HCT116 (cell line): ENCODE results near the gene TUT4. TPM values are rescaled to one million over a fixed set of nuclear protein-coding genes. Genes with fewer than 3 reads are reported as not detected.

Experiments
- ATAC-seq: fragments of 200-7000 bp; cut with Tn5 transposase; 2 replicates; pipeline ENCODE4 v1.9.1; 2020; ENCODE audit warnings: mild to moderate bottlenecking, moderate library complexity
- BruUV-seq: library from RNA; stranded (reverse); fragments of 400-500 nt; replicated peaks from 2 replicates; lab custom pipeline; 2021; lab: Mats Ljungman, UMichigan
- CTCF ChIA-PET: fragments of 300-600 bp; sonication (Branson Sonifier 250); formaldehyde crosslinking; loops from one replicate; lab custom pipeline; 2021; ENCODE audit warnings: antibody characterized with exemption; lab: Charles Lee
- POLR2A ChIA-PET: fragments of 300-600, 350-600 bp; sonication (Branson Sonifier 250); formaldehyde crosslinking; loops from one replicate; lab custom pipeline; 2021; ENCODE audit warnings: antibody characterized with exemption; lab: Charles Lee
- RAD21 ChIA-PET, 2 experiments: fragments of 300-600 bp; sonication (Branson Sonifier 250); formaldehyde crosslinking; loops; one replicate each; lab custom pipeline; 2023; ENCODE audit warnings: low total read pairs in 2 of 2; ENCODE audit not compliant: uncharacterized antibody in 2 of 2, unreplicated experiment in 2 of 2, low non-redundant PET in 1 of 2; lab: Charles Lee
- DNase-seq: peaks from one replicate; pipeline ENCODE4 v3.0.0-alpha.2; 2010; ENCODE audit warnings: low read depth, low spot score
- H2AFZ ChIP-seq: fragments of 200-600 bp; shearing (Covaris generic), sonication (generic); 2 replicates; pipeline ENCODE4 v1.6.1; 2017; ENCODE audit warnings: low read depth, mixed run types, mixed read lengths, antibody characterized with exemption, low read length; ENCODE audit not compliant: poor library complexity, severe bottlenecking
- H3K27ac ChIP-seq: 2 replicates; pipeline ENCODE4 v1.5.1; 2012; ENCODE audit warnings: low read depth, low read length
- H3K27me3 ChIP-seq: fragments of 200-600 bp; sonication (generic); 2 replicates; pipeline ENCODE4 v1.6.1; 2016; ENCODE audit warnings: mixed run types, low read length, mixed read lengths; ENCODE audit not compliant: insufficient read depth
- H3K36me3 ChIP-seq, 2 experiments: fragments of 200-500 bp in 1 of 2; fragments of 200-600 bp in 1 of 2; sonication (Bioruptor generic) in 1 of 2; sonication (generic) in 1 of 2; 2 replicates each; pipeline versions ENCODE4 v1.5.1 to v1.6.1; 2014 to 2016; ENCODE audit warnings: low read length in 2 of 2, inconsistent platforms in 1 of 2, mixed read lengths in 1 of 2, mixed run types in 1 of 2; ENCODE audit not compliant: insufficient read depth in 2 of 2, control insufficient read depth in 1 of 2
- H3K4me1 ChIP-seq, 2 experiments: fragments of 200-600 bp in 1 of 2; sonication (generic) in 1 of 2; 2 replicates each; pipeline versions ENCODE4 v1.5.1 to v1.6.1; 2012 to 2017; ENCODE audit warnings: low read length in 2 of 2, inconsistent platforms in 1 of 2, mild to moderate bottlenecking in 1 of 2, mixed read lengths in 1 of 2, mixed run types in 1 of 2, moderate library complexity in 1 of 2; ENCODE audit not compliant: insufficient read depth in 2 of 2, control insufficient read depth in 1 of 2
- H3K4me2 ChIP-seq: fragments of 200-600 bp; sonication (generic); 2 replicates; pipeline ENCODE4 v1.6.1; 2017; ENCODE audit warnings: mixed run types, low read length, mixed read lengths
- H3K4me3 ChIP-seq, 2 experiments: fragments of 200-600 bp in 1 of 2; sonication (generic) in 1 of 2; replicated peaks in 1 of 2; 2 replicates each; pipeline ENCODE4 v1.5.1; 2011 to 2016; ENCODE audit warnings: low read length in 2 of 2, control low read depth in 1 of 2, low read depth in 1 of 2, mild to moderate bottlenecking in 1 of 2, mixed read lengths in 1 of 2, mixed run types in 1 of 2
- H3K79me2 ChIP-seq: fragments of 200-600 bp; sonication (generic); 2 replicates; pipeline ENCODE4 v1.6.1; 2017; ENCODE audit warnings: mild to moderate bottlenecking, mixed run types, low read length, moderate library complexity, mixed read lengths; ENCODE audit not compliant: insufficient read depth
- H3K9ac ChIP-seq: fragments of 200-600 bp; sonication (generic); 2 replicates; pipeline ENCODE4 v1.6.1; 2016; ENCODE audit warnings: low read length, mixed read lengths
- H3K9me2 ChIP-seq: fragments of 200-600 bp; sonication (generic), shearing (Covaris generic); 2 replicates; pipeline ENCODE4 v1.6.1; 2017; ENCODE audit warnings: mixed run types, mild to moderate bottlenecking, moderate library complexity; ENCODE audit not compliant: insufficient read depth
- H3K9me3 ChIP-seq, 2 experiments: fragments of 200-500 bp in 1 of 2; fragments of 200-600 bp in 1 of 2; sonication (Bioruptor generic) in 1 of 2; sonication (generic) in 1 of 2; 2 replicates each; pipeline ENCODE4 v1.6.1; 2014 to 2017; ENCODE audit warnings: low read length in 2 of 2, mixed read lengths in 2 of 2, inconsistent platforms in 1 of 2, low read depth in 1 of 2, mild to moderate bottlenecking in 1 of 2, mixed run types in 1 of 2, moderate library complexity in 1 of 2; ENCODE audit not compliant: control insufficient read depth in 1 of 2, insufficient read depth in 1 of 2
- H4K20me1 ChIP-seq: fragments of 200-600 bp; sonication (generic), shearing (Covaris generic); 2 replicates; pipeline ENCODE4 v1.6.1; 2017; ENCODE audit warnings: mixed run types, mild to moderate bottlenecking, moderate library complexity; ENCODE audit not compliant: insufficient read depth
- CEBPB ChIP-seq: IDR thresholded peaks from 2 replicates; pipeline ENCODE4 v1.6.1; 2012; ENCODE audit warnings: low read depth
- EZH2 ChIP-seq: fragments of 200-600 bp; sonication (generic); IDR thresholded peaks from 2 replicates; pipeline ENCODE4 v1.6.1; 2017; ENCODE audit warnings: antibody characterized with exemption, mixed run types
- MAX ChIP-seq: IDR thresholded peaks from 2 replicates; pipeline ENCODE4 v1.6.1; 2012
- POLR2A ChIP-seq: IDR thresholded peaks from 2 replicates; pipeline ENCODE4 v1.7.0; 2011; ENCODE audit warnings: borderline replicate concordance; ENCODE audit not compliant: insufficient read depth, insufficient read length; ENCODE audit errors: extremely low read depth
- SIN3A ChIP-seq: IDR thresholded peaks from 2 replicates; pipeline ENCODE4 v1.6.1; 2012; ENCODE audit warnings: low read depth
- SRF ChIP-seq: IDR thresholded peaks from 2 replicates; pipeline ENCODE4 v1.6.1; 2012; ENCODE audit warnings: low read depth
- ZFX ChIP-seq: fragments of 450-650 bp; IDR thresholded peaks from 2 replicates; pipeline ENCODE4 v1.6.1; 2017
- intact Hi-C: fragments of 100-400 bp; cut with micrococcal nuclease; formaldehyde crosslinking; loops from 2 replicates; pipeline ENCODE4 v1.10.0; 2022
- total RNA-seq: library from RNA; stranded (reverse); gene quantifications from one replicate; pipeline ENCODE4 v1.2.1, GENCODE V29; 2021; ENCODE audit not compliant: unreplicated experiment

Gene TUT4
- total RNA-seq, 1 experiment from 2014 or later, result 50.0 TPM

GRCh38 chr1:52553362-52554266, 722 bp upstream of the TUT4 start (continued):
- no peak for TF ChIP-seq SRF

DNA sequence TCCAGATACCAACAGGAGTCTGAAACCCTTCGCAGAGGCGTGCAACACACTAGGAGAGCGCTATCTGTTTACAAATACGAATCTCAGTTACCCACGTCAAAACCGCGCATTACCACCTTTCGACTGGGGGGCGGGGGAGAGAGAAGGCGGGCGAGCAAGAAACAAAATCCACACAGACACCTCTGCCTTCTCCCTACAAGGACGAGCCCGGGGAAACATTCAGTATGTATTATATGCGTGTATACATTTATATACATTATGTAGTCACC, 722 bp downstream of the TUT4 start:
- DNase-seq, result no peak
- peak; percentile 29 for ATAC-seq
- no peaks in the 10 kb centered on the region for H3K36me3 ChIP-seq
- H3K79me2 ChIP-seq, result peaks cover 57% of the 10 kb centered on the region
- H4K20me1 ChIP-seq, result peaks cover 3% of the 10 kb centered on the region; the same call in 1 of the 2 replicates
- peak overlapping the region; percentile 91 for H3K27ac ChIP-seq
- ChIA-PET RAD21 (no interaction called here), CTCF (no interaction called here), POLR2A (no interaction called here)
- H3K4me1 ChIP-seq, result peaks cover 8 to 25% of the 10 kb centered on the region in 2 experiments; a peak in 2 of 4 replicates
- no peaks in the 10 kb centered on the region for H3K9me2 ChIP-seq
- no peaks in the 10 kb centered on the region for H3K9me3 ChIP-seq
- peak overlapping the region; percentile 77 to 86 for H3K4me3 ChIP-seq
- intact Hi-C loops, result loop anchor here (2.0 kb wide), 1 partner anchor 135 kb away; no protein-coding TSS in a partner anchor
- BruUV-seq, result no TSS peak
- peak overlapping the region; percentile 77 for H3K9ac ChIP-seq
- peak overlapping the region; percentile 79 for H3K4me2 ChIP-seq
- TF ChIP-seq POLR2A, result no peak
- TF ChIP-seq SIN3A, result peak; percentile 14; the same call in 1 of the 2 replicates
- TF ChIP-seq ZFX, result no peak
- H2AFZ ChIP-seq, result no peak overlapping the region
- no peaks in the 10 kb centered on the region for H3K27me3 ChIP-seq

DNA sequence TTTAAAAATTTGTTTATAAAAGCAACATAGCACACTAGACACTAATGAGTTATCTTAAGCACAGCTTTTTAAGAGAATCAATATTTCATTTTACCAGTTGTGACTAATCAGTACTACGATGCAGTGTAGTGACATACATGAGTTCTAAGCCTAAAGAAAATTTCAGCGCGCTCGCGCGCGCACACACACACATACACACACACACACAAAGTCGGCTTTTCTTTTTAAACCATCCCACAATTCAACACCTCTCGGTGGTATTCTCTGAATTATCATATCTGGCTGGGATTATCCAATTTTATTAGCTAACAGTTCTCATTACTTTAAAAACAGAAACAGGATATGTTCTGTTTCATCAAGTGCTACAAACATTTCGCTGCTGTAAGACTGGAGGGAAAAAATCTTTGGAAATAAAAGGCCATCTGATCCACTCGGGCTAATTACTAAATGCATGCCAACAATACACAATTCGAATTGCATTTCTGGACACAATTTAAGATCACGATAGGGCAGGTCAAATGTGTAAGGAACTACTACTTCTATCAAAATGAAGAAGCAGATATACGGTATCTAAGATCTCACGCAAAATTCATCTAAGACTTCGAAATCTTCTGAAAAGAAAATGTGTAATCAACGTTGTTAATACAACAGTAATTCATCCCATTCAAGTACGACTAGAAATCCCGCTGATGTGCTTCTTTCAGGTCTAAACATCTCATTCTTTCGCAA, 1.2 kb downstream of the TUT4 start:
- peak overlapping the region; percentile 91 for H3K27ac ChIP-seq
- H3K36me3 ChIP-seq, result no peaks in the 10 kb centered on the region
- H3K4me1 ChIP-seq, result peaks cover 8 to 21% of the 10 kb centered on the region in 2 experiments; a peak in 2 of 4 replicates
- H3K9me2 ChIP-seq, result no peaks in the 10 kb centered on the region
- ChIA-PET CTCF (no interaction called here), POLR2A (no interaction called here), RAD21 (no interaction called here)
- ATAC-seq (no peak), DNase-seq (no peak)
- intact Hi-C loops, result loop anchor here (2.0 kb wide), 1 partner anchor 135 kb away; no protein-coding TSS in a partner anchor
- H3K27me3 ChIP-seq, result no peaks in the 10 kb centered on the region
- H3K9me3 ChIP-seq, result no peaks in the 10 kb centered on the region
- H3K4me2 ChIP-seq, result peak overlapping the region; percentile 79
- peaks cover 3% of the 10 kb centered on the region; the same call in 1 of the 2 replicates for H4K20me1 ChIP-seq
- peak overlapping the region; percentile 77 to 86 for H3K4me3 ChIP-seq
- H3K9ac ChIP-seq, result peak overlapping the region; percentile 77
- TSS peak; percentile 63 for BruUV-seq
- no peak overlapping the region for H2AFZ ChIP-seq
- TF ChIP-seq CEBPB (peak; percentile 54; the same call in 1 of the 2 replicates), EZH2 (no peak), MAX (peak; percentile 61; the same call in 1 of the 2 replicates)
- peaks cover 62% of the 10 kb centered on the region for H3K79me2 ChIP-seq
